GM21423 (cell line): ENCODE measurements around the gene PRICKLE4.

Source experiments
- ATAC-seq: cut with Tn5 transposase; IDR thresholded peaks from one replicate; pipeline ENCODE4 v1.9.1; 2021; ENCODE audit warnings: mild to moderate bottlenecking, moderate library complexity; ENCODE audit not compliant: unreplicated experiment

Gene PRICKLE4

DNA sequence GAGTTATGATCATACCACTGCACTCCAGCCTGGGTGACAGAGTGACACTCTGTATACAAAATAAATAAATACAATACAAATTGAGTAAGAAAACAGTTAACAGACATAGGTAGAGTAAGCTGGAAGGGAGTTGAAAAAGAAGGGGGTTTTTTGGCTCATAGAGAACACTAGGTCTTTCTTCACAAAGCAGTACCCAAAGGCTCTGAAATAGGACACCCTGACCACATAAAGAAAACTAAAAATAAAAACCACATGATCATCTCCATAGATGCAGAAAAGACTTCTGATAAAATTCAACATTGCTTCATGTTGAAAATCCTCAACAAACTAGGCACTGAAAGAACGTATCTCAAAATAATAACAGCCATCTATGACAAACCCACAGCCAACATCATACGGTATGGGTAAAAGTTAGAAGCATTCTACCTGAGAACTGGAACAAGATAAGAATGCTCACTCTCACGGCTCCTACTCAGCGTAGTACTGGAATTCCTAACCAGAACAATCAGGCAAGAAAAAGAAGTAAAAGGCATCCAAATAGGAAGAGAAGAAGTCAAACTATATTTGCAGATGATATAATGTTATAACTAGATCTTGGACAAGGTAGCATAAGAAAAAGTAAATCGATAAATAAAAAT lies 55.6 kb downstream of the PRICKLE4 start:
- ATAC-seq = no peak

DNA sequence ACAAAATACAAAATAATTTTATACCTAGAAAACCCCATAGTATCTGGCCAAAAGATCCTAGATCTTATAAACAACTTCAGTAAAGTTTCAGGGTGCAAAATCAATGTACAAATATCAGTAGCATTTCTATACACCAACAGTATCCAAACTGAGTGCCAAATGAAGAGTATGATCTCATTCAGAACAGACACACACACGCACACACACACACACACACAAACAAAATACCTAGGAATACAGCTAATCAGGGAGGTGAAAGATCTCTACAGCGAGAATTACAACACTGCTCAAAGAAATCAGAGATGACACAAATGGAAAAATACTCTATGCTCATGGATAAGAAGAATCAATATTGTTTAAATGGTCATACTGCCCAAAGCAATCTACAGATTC lies 56.1 kb downstream of the PRICKLE4 start:
- no peak for ATAC-seq
